Measurements from ENCODE around the gene PLEKHM3.

PLEKHM3 gene

GRCh38 chr2:207871911-207872310 is 153.4 kb downstream of the PLEKHM3 start:
- H3K4me1 Mint-ChIP-seq = no peaks in the 10 kb centered on the region
- ATAC-seq (replicated peaks; ENCODE audit: extremely low read depth, poor library complexity, severe bottlenecking) = no peak
- H3K36me3 Mint-ChIP-seq (ENCODE audit: insufficient read depth) = no peaks in the 10 kb centered on the region
- H3K27me3 Mint-ChIP-seq = no peaks in the 10 kb centered on the region
- no peaks in the 10 kb centered on the region for H3K9me3 Mint-ChIP-seq
- no peak for DNase-seq (ENCODE audit: low spot score in 2 of 2)
- H3K4me3 Mint-ChIP-seq = no peak overlapping the region
- no peak overlapping the region for H3K27ac Mint-ChIP-seq (ENCODE audit: low read depth)

GRCh38 chr2:207871506-207871905 is 153.8 kb downstream of the PLEKHM3 start:
- no peaks in the 10 kb centered on the region for H3K36me3 Mint-ChIP-seq (ENCODE audit: insufficient read depth)
- no peaks in the 10 kb centered on the region for H3K27me3 Mint-ChIP-seq
- no peak overlapping the region for H3K4me3 Mint-ChIP-seq
- DNase-seq (ENCODE audit: low spot score in 2 of 2) = no peak
- no peaks in the 10 kb centered on the region for H3K4me1 Mint-ChIP-seq
- no peak overlapping the region for H3K27ac Mint-ChIP-seq (ENCODE audit: low read depth)
- no peaks in the 10 kb centered on the region for H3K9me3 Mint-ChIP-seq
- no peak for ATAC-seq (replicated peaks; ENCODE audit: extremely low read depth, poor library complexity, severe bottlenecking)

GRCh38 chr2:207870814-207871213 is 154.5 kb downstream of the PLEKHM3 start:
- no peaks in the 10 kb centered on the region for H3K9me3 Mint-ChIP-seq
- ATAC-seq (replicated peaks; ENCODE audit: extremely low read depth, poor library complexity, severe bottlenecking) (no peak), DNase-seq (ENCODE audit: low spot score in 2 of 2) (no peak)
- no peak overlapping the region for H3K27ac Mint-ChIP-seq (ENCODE audit: low read depth)
- no peaks in the 10 kb centered on the region for H3K36me3 Mint-ChIP-seq (ENCODE audit: insufficient read depth)
- H3K27me3 Mint-ChIP-seq = no peaks in the 10 kb centered on the region
- H3K4me3 Mint-ChIP-seq = no peak overlapping the region
- no peaks in the 10 kb centered on the region for H3K4me1 Mint-ChIP-seq

GRCh38 chr2:207869784-207870778 is 155.2 kb downstream of the PLEKHM3 start:
- ATAC-seq (replicated peaks; ENCODE audit: extremely low read depth, poor library complexity, severe bottlenecking) (no peak), DNase-seq (ENCODE audit: low spot score in 2 of 2) (no peak)
- H3K4me3 Mint-ChIP-seq = no peak overlapping the region
- H3K9me3 Mint-ChIP-seq = no peaks in the 10 kb centered on the region
- no peaks in the 10 kb centered on the region for H3K36me3 Mint-ChIP-seq (ENCODE audit: insufficient read depth)
- no peak overlapping the region for H3K27ac Mint-ChIP-seq (ENCODE audit: low read depth)
- no peaks in the 10 kb centered on the region for H3K4me1 Mint-ChIP-seq
- H3K27me3 Mint-ChIP-seq = no peaks in the 10 kb centered on the region

- no peak for ATAC-seq (replicated peaks; ENCODE audit: extremely low read depth, poor library complexity, severe bottlenecking)
- no peak overlapping the region for H3K4me3 Mint-ChIP-seq
- DNase-seq (ENCODE audit: low spot score in 2 of 2) = no peak
- H3K4me1 Mint-ChIP-seq = no peaks in the 10 kb centered on the region
- no peaks in the 10 kb centered on the region for H3K36me3 Mint-ChIP-seq (ENCODE audit: insufficient read depth)
- H3K27ac Mint-ChIP-seq (ENCODE audit: low read depth) = no peak overlapping the region
- H3K9me3 Mint-ChIP-seq = no peaks in the 10 kb centered on the region
- no peaks in the 10 kb centered on the region for H3K27me3 Mint-ChIP-seq
These were observed 156.3 kb downstream of the PLEKHM3 start for GRCh38 chr2:207868855-207869596.

- Mint-ChIP-seq H3K27me3 (no peaks in the 10 kb centered on the region), H3K4me3 (no peak overlapping the region), H3K27ac (ENCODE audit: low read depth) (no peak overlapping the region), H3K36me3 (ENCODE audit: insufficient read depth) (peaks cover 2% of the 10 kb centered on the region), H3K4me1 (no peaks in the 10 kb centered on the region), H3K9me3 (no peaks in the 10 kb centered on the region)
- DNase-seq (ENCODE audit: low spot score in 2 of 2) (no peak), ATAC-seq (replicated peaks; ENCODE audit: extremely low read depth, poor library complexity, severe bottlenecking) (no peak)
These were observed 157.4 kb downstream of the PLEKHM3 start for GRCh38 chr2:207867905-207868304.

GRCh38 chr2:207867056-207867455 is 158.3 kb downstream of the PLEKHM3 start:
- H3K4me3 Mint-ChIP-seq = no peak overlapping the region
- no peaks in the 10 kb centered on the region for H3K4me1 Mint-ChIP-seq
- H3K9me3 Mint-ChIP-seq = no peaks in the 10 kb centered on the region
- no peak for DNase-seq (ENCODE audit: low spot score in 2 of 2)
- ATAC-seq (replicated peaks; ENCODE audit: extremely low read depth, poor library complexity, severe bottlenecking) = no peak
- H3K27me3 Mint-ChIP-seq = no peaks in the 10 kb centered on the region
- H3K27ac Mint-ChIP-seq (ENCODE audit: low read depth) = no peak overlapping the region
- H3K36me3 Mint-ChIP-seq (ENCODE audit: insufficient read depth) = peaks cover 4% of the 10 kb centered on the region

- H3K36me3 Mint-ChIP-seq (ENCODE audit: insufficient read depth) = peaks cover 4% of the 10 kb centered on the region
- DNase-seq (ENCODE audit: low spot score in 2 of 2) = no peak
- no peak overlapping the region for H3K4me3 Mint-ChIP-seq
- no peaks in the 10 kb centered on the region for H3K27me3 Mint-ChIP-seq
- ATAC-seq (replicated peaks; ENCODE audit: extremely low read depth, poor library complexity, severe bottlenecking) = no peak
- no peaks in the 10 kb centered on the region for H3K4me1 Mint-ChIP-seq
- no peaks in the 10 kb centered on the region for H3K9me3 Mint-ChIP-seq
- no peak overlapping the region for H3K27ac Mint-ChIP-seq (ENCODE audit: low read depth)
These were observed 160.1 kb downstream of the PLEKHM3 start for GRCh38 chr2:207865210-207865609.

- Mint-ChIP-seq H3K36me3 (ENCODE audit: insufficient read depth) (peaks cover 7% of the 10 kb centered on the region), H3K9me3 (no peaks in the 10 kb centered on the region), H3K4me1 (no peaks in the 10 kb centered on the region), H3K27me3 (no peaks in the 10 kb centered on the region), H3K4me3 (no peak overlapping the region), H3K27ac (ENCODE audit: low read depth) (no peak overlapping the region)
- no peak for ATAC-seq (replicated peaks; ENCODE audit: extremely low read depth, poor library complexity, severe bottlenecking)
- no peak for DNase-seq (ENCODE audit: low spot score in 2 of 2)
These were observed 162.0 kb downstream of the PLEKHM3 start for GRCh38 chr2:207863345-207863744.

- H3K4me3 Mint-ChIP-seq = no peak overlapping the region
- peaks cover 8% of the 10 kb centered on the region for H3K36me3 Mint-ChIP-seq (ENCODE audit: insufficient read depth)
- ATAC-seq (replicated peaks; ENCODE audit: extremely low read depth, poor library complexity, severe bottlenecking) = no peak
- H3K27me3 Mint-ChIP-seq = no peaks in the 10 kb centered on the region
- no peak overlapping the region for H3K27ac Mint-ChIP-seq (ENCODE audit: low read depth)
- H3K4me1 Mint-ChIP-seq = no peaks in the 10 kb centered on the region
- H3K9me3 Mint-ChIP-seq = no peaks in the 10 kb centered on the region
- no peak for DNase-seq (ENCODE audit: low spot score in 2 of 2)
These were observed 163.5 kb downstream of the PLEKHM3 start for GRCh38 chr2:207861789-207862188.

GRCh38 chr2:207860685-207861084 is 164.6 kb downstream of the PLEKHM3 start:
- ATAC-seq (replicated peaks; ENCODE audit: extremely low read depth, poor library complexity, severe bottlenecking) = no peak
- H3K4me1 Mint-ChIP-seq = no peaks in the 10 kb centered on the region
- no peak for DNase-seq (ENCODE audit: low spot score in 2 of 2)
- H3K27ac Mint-ChIP-seq (ENCODE audit: low read depth) = no peak overlapping the region
- H3K27me3 Mint-ChIP-seq = no peaks in the 10 kb centered on the region
- no peaks in the 10 kb centered on the region for H3K9me3 Mint-ChIP-seq
- H3K36me3 Mint-ChIP-seq (ENCODE audit: insufficient read depth) = peaks cover 9% of the 10 kb centered on the region
- H3K4me3 Mint-ChIP-seq = no peak overlapping the region

- Mint-ChIP-seq H3K4me1 (no peaks in the 10 kb centered on the region), H3K9me3 (no peaks in the 10 kb centered on the region), H3K27me3 (no peaks in the 10 kb centered on the region), H3K27ac (ENCODE audit: low read depth) (no peak overlapping the region), H3K4me3 (no peak overlapping the region), H3K36me3 (ENCODE audit: insufficient read depth) (peaks cover 8% of the 10 kb centered on the region)
- DNase-seq (ENCODE audit: low spot score in 2 of 2) = no peak
- ATAC-seq (replicated peaks; ENCODE audit: extremely low read depth, poor library complexity, severe bottlenecking) = no peak
These were observed 169.7 kb downstream of the PLEKHM3 start for GRCh38 chr2:207855591-207855990.
